GM19395 (cell line): ENCODE data around the gene KMT2B.
"Not testable (repeated sequence)": the region's sequence is repeated elsewhere in the genome, so short reads cannot be mapped to it uniquely, and the experiment has no call there.

Source experiments
- ATAC-seq: cut with Tn5 transposase; IDR thresholded peaks from one replicate; pipeline ENCODE4 v1.9.1; 2021; ENCODE audit warnings: mild to moderate bottlenecking, moderate library complexity; ENCODE audit not compliant: unreplicated experiment

Gene KMT2B

GRCh38 chr19:35712567-35713505 is 5.0 kb upstream of the KMT2B start:
- ATAC-seq = no peak

GRCh38 chr19:35713506-35713850 is 4.3 kb upstream of the KMT2B start:
- ATAC-seq = no peak

GRCh38 chr19:35713904-35714495 is 3.8 kb upstream of the KMT2B start:
- ATAC-seq = no peak

GRCh38 chr19:35714601-35715354 is 3.0 kb upstream of the KMT2B start:
- no peak for ATAC-seq

- no peak for ATAC-seq
These were observed 2.4 kb upstream of the KMT2B start for GRCh38 chr19:35715355-35715809.

GRCh38 chr19:35715981-35716800 is 1.6 kb upstream of the KMT2B start:
- no peak for ATAC-seq

- ATAC-seq = peak; percentile 56
These were observed 770 bp upstream of the KMT2B start for GRCh38 chr19:35716801-35717664.

GRCh38 chr19:35718345-35719041 is 690 bp downstream of the KMT2B start:
- no peak for ATAC-seq

- no peak for ATAC-seq
These were observed 1.8 kb downstream of the KMT2B start for GRCh38 chr19:35719402-35720162.

GRCh38 chr19:35720163-35720524 is 2.3 kb downstream of the KMT2B start:
- no peak for ATAC-seq

- no peak for ATAC-seq
These were observed 2.8 kb downstream of the KMT2B start for GRCh38 chr19:35720648-35721047.

GRCh38 chr19:35721374-35721773 is 3.6 kb downstream of the KMT2B start:
- ATAC-seq = no peak

- no peak for ATAC-seq
These were observed 4.7 kb downstream of the KMT2B start for GRCh38 chr19:35722461-35722860.

- ATAC-seq = no peak
These were observed 5.1 kb downstream of the KMT2B start for GRCh38 chr19:35722897-35723296.

- ATAC-seq = no peak
These were observed 5.9 kb downstream of the KMT2B start for GRCh38 chr19:35723671-35724070.

- not testable (repeated sequence) for ATAC-seq
These were observed 6.3 kb downstream of the KMT2B start for GRCh38 chr19:35724132-35724531.

GRCh38 chr19:35724560-35724959 is 6.8 kb downstream of the KMT2B start:
- ATAC-seq = no peak

- no peak for ATAC-seq
These were observed 7.5 kb downstream of the KMT2B start for GRCh38 chr19:35725216-35725861.
